Glutamatergic neuron (in vitro differentiated cells): Measurements from ENCODE around the gene CDIPT. TPM values are rescaled to one million over a fixed set of nuclear protein-coding genes. Genes with fewer than 3 reads are reported as not detected.

Experiments
- DNase-seq: peaks from one replicate; pipeline ENCODE4 v3.0.0; 2022
- H3K27ac Mint-ChIP-seq: one replicate; pipeline ENCODE4 v1.8.0; 2020; ENCODE audit warnings: mild to moderate bottlenecking, mixed read lengths, inconsistent platforms; ENCODE audit not compliant: unreplicated experiment
- H3K27me3 Mint-ChIP-seq: one replicate; pipeline ENCODE4 v1.8.0; 2020; ENCODE audit warnings: mild to moderate bottlenecking, moderate library complexity, mixed read lengths, inconsistent platforms; ENCODE audit not compliant: unreplicated experiment
- H3K36me3 Mint-ChIP-seq: one replicate; pipeline ENCODE4 v1.8.0; 2020; ENCODE audit warnings: mild to moderate bottlenecking, mixed read lengths, inconsistent platforms; ENCODE audit not compliant: unreplicated experiment
- H3K4me1 Mint-ChIP-seq: one replicate; pipeline ENCODE4 v1.8.0; 2020; ENCODE audit warnings: mild to moderate bottlenecking, low read depth, mixed read lengths, inconsistent platforms; ENCODE audit not compliant: unreplicated experiment
- H3K4me3 Mint-ChIP-seq: one replicate; pipeline ENCODE4 v1.8.0; 2020; ENCODE audit warnings: mild to moderate bottlenecking, mixed read lengths, inconsistent platforms; ENCODE audit not compliant: unreplicated experiment
- H3K9me3 Mint-ChIP-seq: one replicate; pipeline ENCODE4 v1.8.0; 2020; ENCODE audit warnings: mild to moderate bottlenecking, moderate library complexity, mixed read lengths, inconsistent platforms; ENCODE audit not compliant: unreplicated experiment
- CTCF ChIP-seq: fragments of 200-600 bp; sonication (generic); IDR thresholded peaks from one replicate; pipeline ENCODE4 v1.5.0; 2021; ENCODE audit not compliant: partially characterized antibody, unreplicated experiment
- total RNA-seq: library from RNA; stranded (reverse); fragmentation: NEBNext Ultra II Directional; extraction: Animal tissue kit (Norgen Biotek cat#: 25700); gene quantifications from one replicate; pipeline ENCODE4 v1.2.1, GENCODE V29; 2021; ENCODE audit not compliant: unreplicated experiment

Gene CDIPT
- total RNA-seq, 1 donor from 2014 or later: 71.0 TPM

- no peak for TF ChIP-seq CTCF
- no peak for DNase-seq
- Mint-ChIP-seq H3K27me3 (peaks cover 8% of the 10 kb centered on the region), H3K4me1 (peaks cover 2% of the 10 kb centered on the region), H3K36me3 (peaks cover 5% of the 10 kb centered on the region), H3K27ac (no peak overlapping the region), H3K4me3 (no peak overlapping the region), H3K9me3 (peaks cover 2% of the 10 kb centered on the region)
Measured at GRCh38 chr16:29844575-29845331, 18.3 kb downstream of the CDIPT start.

GRCh38 chr16:29843931-29844330, 19.1 kb downstream of the CDIPT start:
- no peak overlapping the region for H3K27ac Mint-ChIP-seq
- peaks cover 8% of the 10 kb centered on the region for H3K27me3 Mint-ChIP-seq
- H3K4me3 Mint-ChIP-seq: no peak overlapping the region
- H3K4me1 Mint-ChIP-seq: peaks cover 2% of the 10 kb centered on the region
- no peak for DNase-seq
- H3K9me3 Mint-ChIP-seq: peaks cover 2% of the 10 kb centered on the region
- TF ChIP-seq CTCF: no peak
- H3K36me3 Mint-ChIP-seq: peaks cover 5% of the 10 kb centered on the region

GRCh38 chr16:29842732-29843346, 20.2 kb downstream of the CDIPT start:
- Mint-ChIP-seq H3K4me3 (no peak overlapping the region), H3K36me3 (peaks cover 5% of the 10 kb centered on the region), H3K27me3 (peaks cover 8% of the 10 kb centered on the region), H3K4me1 (peaks cover 2% of the 10 kb centered on the region), H3K27ac (no peak overlapping the region), H3K9me3 (peaks cover 2% of the 10 kb centered on the region)
- no peak for DNase-seq
- no peak for TF ChIP-seq CTCF

DNA sequence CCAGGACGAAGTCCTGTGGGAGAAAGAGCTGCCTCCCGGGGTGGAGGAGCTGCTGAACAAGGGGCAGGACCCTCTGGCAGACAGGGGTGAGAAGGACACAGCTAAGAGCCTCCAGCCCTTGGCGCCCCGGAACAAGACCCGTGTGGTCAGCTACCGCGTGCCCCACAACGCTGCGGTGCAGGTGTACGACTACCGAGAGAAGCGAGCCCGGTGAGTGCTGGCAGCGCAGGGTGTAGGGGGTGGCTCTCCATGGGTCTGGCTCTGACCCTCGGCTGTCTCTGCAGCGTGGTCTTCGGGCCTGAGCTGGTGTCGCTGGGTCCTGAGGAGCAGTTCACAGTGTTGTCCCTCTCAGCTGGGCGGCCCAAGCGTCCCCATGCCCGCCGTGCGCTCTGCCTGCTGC, 21.4 kb downstream of the CDIPT start:
- H3K9me3 Mint-ChIP-seq: peaks cover 2% of the 10 kb centered on the region
- no peak for TF ChIP-seq CTCF
- H3K36me3 Mint-ChIP-seq: peaks cover 5% of the 10 kb centered on the region
- H3K27me3 Mint-ChIP-seq: peaks cover 11% of the 10 kb centered on the region
- H3K4me3 Mint-ChIP-seq: no peak overlapping the region
- peaks cover 2% of the 10 kb centered on the region for H3K4me1 Mint-ChIP-seq
- DNase-seq: no peak
- no peak overlapping the region for H3K27ac Mint-ChIP-seq

DNA sequence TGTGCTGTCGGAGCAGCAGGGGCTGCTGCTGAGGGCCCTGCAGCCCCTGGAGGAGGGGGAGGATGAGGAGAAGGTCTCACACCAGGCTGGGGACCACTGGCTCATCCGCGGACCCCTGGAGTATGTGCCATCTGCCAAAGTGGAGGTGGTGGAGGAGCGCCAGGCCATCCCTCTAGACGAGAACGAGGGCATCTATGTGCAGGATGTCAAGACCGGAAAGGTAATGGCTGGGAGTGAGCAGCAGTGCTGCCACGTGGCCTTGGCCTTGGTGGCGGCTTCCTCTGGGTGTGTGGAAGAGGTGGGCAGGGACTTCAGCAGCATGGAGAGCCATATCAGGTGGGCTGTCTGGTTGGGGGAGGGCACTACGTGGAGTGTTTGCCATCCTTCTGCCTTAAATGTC, 22.8 kb downstream of the CDIPT start:
- no peak overlapping the region for H3K27ac Mint-ChIP-seq
- H3K4me3 Mint-ChIP-seq: no peak overlapping the region
- TF ChIP-seq CTCF: no peak
- peaks cover 9% of the 10 kb centered on the region for H3K27me3 Mint-ChIP-seq
- no peak for DNase-seq
- H3K4me1 Mint-ChIP-seq: peaks cover 2% of the 10 kb centered on the region
- peaks cover 2% of the 10 kb centered on the region for H3K9me3 Mint-ChIP-seq
- H3K36me3 Mint-ChIP-seq: peaks cover 1% of the 10 kb centered on the region
